GM21576 (cell line): ENCODE results near the gene RTN4IP1.
"Not testable (repeated sequence)": the region's sequence is repeated elsewhere in the genome, so short reads cannot be mapped to it uniquely, and the experiment has no call there.

Source experiments
- ATAC-seq: cut with Tn5 transposase; IDR thresholded peaks from one replicate; pipeline ENCODE4 v1.9.1; 2021; ENCODE audit warnings: mild to moderate bottlenecking, moderate library complexity; ENCODE audit not compliant: unreplicated experiment

Gene RTN4IP1

DNA sequence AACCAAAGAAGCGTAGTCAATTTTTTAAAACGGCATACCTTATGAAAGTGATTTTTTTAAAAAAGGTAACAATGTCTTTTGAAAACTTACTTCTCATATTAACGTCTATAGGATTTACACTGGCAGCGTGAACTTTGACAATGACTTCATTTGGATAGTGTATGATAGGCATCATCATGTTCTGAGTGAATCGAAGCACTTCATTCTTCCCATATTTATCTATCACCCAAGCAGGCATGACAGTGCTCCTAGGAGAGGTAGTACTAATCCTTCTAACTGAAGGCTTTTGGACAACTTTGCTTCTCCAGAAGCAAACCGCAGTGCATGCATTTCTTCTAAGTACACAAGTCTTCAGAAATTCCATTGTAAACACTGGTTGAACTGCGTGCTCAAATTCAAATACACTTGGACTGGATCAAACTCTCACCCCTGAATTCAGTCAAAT is 618 bp downstream of the RTN4IP1 start:
- no peak for ATAC-seq

DNA sequence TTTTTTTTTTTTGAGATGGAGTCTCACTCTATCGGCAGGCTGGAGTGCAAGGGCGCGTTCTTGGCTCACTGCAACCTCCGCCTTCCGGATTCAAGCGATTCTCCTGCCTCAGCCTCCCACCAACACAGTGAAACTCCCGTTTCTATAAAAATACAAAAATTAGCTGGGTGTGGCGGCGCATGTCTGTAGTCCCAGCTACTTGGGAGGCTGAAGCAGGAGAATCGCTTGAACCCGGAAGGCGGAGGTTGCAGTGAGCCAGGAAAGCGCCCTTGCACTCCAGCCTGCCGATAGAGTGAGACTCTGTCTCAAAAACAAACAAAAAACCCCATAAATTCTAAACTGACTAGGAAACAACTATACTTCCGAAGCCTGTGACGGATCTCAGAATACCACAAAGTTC is 1.5 kb downstream of the RTN4IP1 start:
- ATAC-seq = not testable (repeated sequence)

- peak; percentile 25 for ATAC-seq
Observed at GRCh38 chr6:106626485-106626884, 2.8 kb downstream of the RTN4IP1 start.

- ATAC-seq = no peak
Observed at GRCh38 chr6:106623039-106623438, 6.3 kb downstream of the RTN4IP1 start.

DNA sequence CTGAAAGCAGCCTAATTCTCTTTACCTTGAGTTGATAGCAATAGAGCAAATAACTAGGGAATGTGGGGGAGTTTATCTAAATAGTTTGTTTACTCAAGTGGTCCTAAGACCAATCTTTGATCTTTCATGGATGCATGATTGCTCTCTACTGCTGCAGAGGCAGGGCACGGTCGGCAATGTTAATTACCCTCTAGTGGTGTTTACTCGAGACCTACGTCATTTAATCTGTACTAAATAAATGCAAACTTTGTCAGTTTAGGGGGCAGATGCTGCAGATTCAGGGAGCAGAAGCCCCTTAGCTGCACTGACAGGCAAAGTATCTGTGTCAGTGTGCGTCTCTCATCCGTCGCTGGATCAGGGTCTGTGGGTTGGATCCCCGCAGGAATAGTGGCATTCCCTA is 6.9 kb downstream of the RTN4IP1 start:
- ATAC-seq = no peak

DNA sequence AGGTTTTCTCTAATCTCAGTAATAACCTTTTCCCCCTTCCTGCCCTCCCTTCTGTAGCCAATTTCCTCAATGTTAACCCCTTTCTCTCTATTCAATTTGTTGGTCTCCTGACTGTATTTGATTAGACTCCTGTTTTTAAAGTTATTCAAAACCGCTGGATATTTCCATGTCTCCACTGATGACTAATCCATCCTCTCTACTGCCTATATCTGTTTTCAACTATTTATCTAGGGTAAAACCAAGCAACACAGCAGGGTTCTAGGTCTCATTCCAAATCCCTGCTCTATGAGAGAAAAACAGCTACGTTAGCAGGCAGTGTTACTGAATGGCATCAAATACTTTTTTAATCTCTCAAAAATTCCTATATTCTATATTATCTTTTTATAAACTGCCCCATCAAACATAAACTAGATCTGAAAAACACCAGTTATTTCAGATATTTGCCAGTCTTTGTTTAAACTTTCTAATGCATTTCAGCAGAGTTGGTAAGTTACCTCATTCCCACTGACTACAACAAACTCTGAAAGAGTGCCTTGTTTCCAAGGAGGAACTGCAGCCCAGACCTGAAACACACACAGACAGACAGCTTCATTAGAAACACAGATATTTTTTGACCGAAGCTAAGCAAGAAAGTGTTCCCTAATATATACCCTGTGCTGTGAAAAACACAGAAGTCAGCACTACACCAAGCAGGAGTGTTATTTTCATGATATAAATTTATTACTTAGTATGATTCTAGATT is 8.2 kb downstream of the RTN4IP1 start:
- no peak for ATAC-seq

GRCh38 chr6:106619223-106619622 is 10.1 kb downstream of the RTN4IP1 start:
- no peak for ATAC-seq

GRCh38 chr6:106618324-106618723 is 11.0 kb downstream of the RTN4IP1 start:
- ATAC-seq = no peak

- ATAC-seq = no peak
Observed at GRCh38 chr6:106617857-106618256, 11.4 kb downstream of the RTN4IP1 start.

DNA sequence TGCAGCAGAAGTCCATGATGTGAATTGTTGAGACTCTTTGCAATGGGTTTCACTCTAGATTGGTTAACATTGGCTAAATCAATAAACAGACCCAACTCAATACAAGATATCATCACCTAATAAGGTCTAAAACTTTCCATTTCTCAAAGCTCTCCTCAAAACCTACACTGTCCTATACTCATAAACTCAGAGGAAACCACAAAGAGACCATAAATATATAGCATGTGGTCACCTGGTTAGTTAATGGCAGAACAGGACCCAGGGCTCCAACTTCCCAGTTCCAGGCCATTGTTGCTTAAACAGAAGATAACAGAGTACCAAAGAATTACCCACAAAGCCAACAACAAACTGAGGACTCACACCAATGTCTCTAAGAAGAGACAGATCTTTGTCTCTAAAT is 12.0 kb downstream of the RTN4IP1 start:
- peak; percentile 67 for ATAC-seq

- no peak for ATAC-seq
Observed at GRCh38 chr6:106614592-106615257, 14.6 kb downstream of the RTN4IP1 start.

DNA sequence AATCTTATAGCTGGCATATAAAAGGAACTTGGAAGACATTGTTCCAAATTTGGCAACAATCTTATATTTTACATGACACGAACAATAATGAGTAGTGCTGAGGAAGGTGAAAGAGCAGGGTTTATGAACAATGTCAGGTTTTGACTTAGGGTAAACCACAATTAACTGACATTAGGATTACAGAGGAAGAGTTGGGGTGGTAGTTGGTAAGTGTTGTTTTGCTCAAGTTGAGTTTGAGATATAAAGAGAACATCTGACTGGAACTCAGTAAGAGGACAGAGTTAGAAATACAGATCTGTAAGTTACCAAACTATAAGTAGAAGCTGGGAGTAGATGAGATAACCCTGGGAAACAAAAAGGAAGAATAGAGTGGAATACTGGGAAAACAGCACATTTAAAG is 15.1 kb downstream of the RTN4IP1 start:
- no peak for ATAC-seq

- ATAC-seq = no peak
Observed at GRCh38 chr6:106613590-106613989, 15.7 kb downstream of the RTN4IP1 start.

- no peak for ATAC-seq
Observed at GRCh38 chr6:106612671-106613416, 16.5 kb downstream of the RTN4IP1 start.

- ATAC-seq = no peak
Observed at GRCh38 chr6:106611030-106611429, 18.3 kb downstream of the RTN4IP1 start.

DNA sequence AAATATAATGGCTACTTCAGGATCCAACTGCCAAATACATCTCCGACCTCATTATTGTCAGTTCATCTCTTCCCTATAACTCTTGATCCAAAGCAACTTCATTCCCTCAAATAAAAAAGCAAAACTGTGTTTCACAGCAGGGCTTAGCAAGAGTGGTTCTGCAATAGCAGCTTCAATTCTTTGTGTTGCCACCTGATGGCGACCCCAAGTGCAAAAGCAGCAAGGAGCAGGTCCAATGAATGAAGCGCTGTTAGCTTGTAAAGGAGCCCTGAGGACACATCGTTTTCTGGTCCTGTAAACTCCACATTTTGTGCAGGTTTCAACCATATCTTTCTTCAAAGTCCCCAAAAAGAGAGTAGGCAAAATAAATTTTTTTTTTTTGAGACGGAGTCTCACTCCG is 19.6 kb downstream of the RTN4IP1 start:
- ATAC-seq = no peak

- ATAC-seq = peak; percentile 78
Observed at GRCh38 chr6:106608080-106608668, 21.1 kb downstream of the RTN4IP1 start.

GRCh38 chr6:106600329-106600728 is 29.0 kb downstream of the RTN4IP1 start:
- ATAC-seq = no peak

GRCh38 chr6:106599440-106599839 is 29.9 kb downstream of the RTN4IP1 start:
- no peak for ATAC-seq

DNA sequence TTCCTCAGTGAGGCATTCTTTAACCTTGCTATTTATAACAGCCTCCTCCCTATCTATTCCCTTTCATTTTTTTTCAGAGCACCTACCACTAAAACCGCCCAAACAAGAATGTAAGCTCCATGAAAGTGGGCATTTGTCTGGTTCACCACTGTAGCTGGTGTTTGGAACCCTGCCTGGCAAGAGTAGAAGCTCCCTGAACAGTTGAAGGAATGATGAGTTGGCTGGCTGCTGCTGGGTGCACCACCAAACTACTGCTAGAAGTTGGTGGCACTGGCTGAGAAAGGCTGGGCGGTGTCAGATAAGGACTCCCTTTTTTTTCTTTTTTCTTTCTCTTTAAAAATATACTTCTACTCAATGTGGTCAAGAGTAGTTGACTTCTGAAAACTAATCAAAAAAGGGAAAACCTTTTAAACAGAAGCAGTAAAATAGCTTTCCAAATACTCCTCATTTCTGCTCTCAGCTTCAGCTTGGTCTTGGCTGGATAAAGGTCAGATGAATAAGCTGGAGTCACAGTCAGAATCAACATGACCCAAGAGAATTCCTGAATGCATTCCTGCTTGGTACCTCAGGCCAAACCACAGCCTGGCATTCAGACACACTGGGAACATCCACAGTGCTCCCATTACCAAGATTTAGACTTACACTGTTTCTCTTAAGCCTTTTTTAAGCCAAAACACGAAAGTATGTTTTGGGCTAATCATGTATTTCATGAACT is 38.0 kb downstream of the RTN4IP1 start:
- no peak for ATAC-seq

DNA sequence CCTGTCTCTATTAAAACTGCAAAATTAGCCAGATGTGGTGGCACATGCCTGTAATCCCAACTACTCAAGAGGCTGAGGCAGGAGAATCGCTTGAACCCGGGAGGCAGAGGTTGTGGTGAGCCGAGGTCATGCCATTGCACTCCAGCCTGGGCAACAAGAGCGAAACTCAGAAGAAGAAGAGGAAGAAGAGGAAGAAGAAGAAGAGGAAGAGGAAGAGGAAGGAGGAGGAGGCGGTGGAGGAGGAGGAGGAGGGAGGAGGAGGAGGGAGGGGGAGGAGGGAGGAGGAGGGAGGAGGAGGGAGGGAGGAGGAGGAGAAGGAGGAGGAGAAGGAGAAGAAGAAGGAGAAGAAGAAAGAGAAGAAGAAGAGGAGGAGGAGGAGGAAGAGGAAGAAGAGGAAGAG is 40.4 kb downstream of the RTN4IP1 start:
- ATAC-seq = not testable (repeated sequence)
